Dermis microvascular lymphatic vessel endothelial cell (primary cell): ENCODE data around the gene DIP2C. TPM values are rescaled to one million over a fixed set of nuclear protein-coding genes. Genes with fewer than 3 reads are reported as not detected.
"Not testable (repeated sequence)": the region's sequence is repeated elsewhere in the genome, so short reads cannot be mapped to it uniquely, and the experiment has no call there.

Experiments used
- DNase-seq, 2 donors: peaks; one replicate each; pipeline versions ENCODE4 v3.0.0 to v3.0.0-alpha.2; 2010; ENCODE audit warnings: low read depth in 2 of 2
- total RNA-seq: library from RNA; depleted of rRNA; stranded (reverse); fragments of >200 nt; gene quantifications from 2 replicates; pipeline ENCODE4 v1.2.1, GENCODE V29; 2014

Gene DIP2C
- total RNA-seq, 1 donor from 2014 or later: 4.5 TPM

- DNase-seq: no peak
Observed at GRCh38 chr10:336247-336646, 353.2 kb downstream of the DIP2C start.

DNA sequence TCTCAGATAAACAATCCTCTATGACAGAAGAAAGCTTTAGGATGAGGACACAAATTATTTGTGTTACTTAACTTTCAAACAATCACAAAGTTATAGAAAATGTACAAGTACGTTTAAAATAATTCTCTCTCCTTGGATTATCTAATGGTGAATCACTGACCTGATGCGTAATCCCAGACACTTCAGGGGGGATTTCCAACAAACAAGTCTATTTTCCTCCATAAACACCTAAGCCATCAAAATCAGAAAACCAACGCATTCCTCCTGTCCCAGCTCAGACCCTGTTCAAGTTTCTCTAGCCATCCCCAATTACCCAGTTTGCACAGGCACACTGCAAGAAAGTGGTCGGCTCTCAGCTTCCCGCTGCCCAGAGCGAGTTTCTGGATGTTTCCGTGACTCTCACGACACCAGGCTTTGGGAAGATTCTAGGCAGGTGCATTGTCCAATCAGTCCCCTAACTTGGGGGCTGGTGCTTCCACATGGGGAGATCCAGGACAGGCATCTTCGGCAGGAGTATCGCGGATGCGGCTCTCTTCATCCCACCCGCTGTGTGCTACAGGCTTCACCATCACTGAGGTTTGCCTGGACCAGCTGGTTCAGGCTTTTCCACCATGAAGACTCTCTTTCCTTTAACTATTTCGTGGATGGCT, 354.2 kb downstream of the DIP2C start:
- no peak for DNase-seq

- no peak for DNase-seq
Observed at GRCh38 chr10:331186-331585, 358.3 kb downstream of the DIP2C start.

DNA sequence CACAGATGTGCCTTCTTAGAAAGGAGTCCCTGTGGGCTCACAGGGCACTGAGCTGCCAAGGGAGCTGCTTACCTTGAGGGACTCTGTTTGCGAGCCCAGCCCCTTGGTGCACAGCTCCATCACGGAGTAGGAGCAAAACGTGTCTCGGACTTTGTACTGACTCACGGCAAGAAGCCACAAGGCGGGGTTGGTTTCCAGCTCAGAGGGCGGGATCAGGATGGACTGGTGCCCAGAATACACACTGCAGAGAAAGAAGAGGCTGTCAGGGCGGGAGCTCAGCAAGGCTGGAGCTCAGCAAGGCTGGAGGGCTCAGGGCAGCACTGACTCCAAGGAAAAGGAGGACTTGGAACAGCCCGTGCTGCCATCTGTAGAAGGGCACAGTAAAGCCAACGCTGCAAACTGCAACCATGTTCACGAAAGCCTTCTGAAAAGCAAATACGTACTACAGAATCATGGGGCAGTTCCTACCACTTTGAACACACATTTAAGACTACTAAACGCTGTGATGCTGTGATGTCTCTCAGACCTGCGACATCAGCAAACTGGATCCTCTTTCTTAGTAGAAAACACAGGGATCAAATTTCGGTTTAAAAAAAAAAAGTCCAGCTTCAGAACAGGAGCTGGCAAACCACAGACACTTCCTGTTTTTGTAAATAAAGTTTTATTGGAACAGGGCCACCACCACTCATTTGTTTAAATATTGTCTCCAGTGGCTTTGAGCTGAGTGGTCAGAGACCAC, 359.9 kb downstream of the DIP2C start:
- peak in 1 of 2 donors; percentile 69 for DNase-seq

- DNase-seq: no peak
Observed at GRCh38 chr10:327889-328852, 361.3 kb downstream of the DIP2C start.

DNA sequence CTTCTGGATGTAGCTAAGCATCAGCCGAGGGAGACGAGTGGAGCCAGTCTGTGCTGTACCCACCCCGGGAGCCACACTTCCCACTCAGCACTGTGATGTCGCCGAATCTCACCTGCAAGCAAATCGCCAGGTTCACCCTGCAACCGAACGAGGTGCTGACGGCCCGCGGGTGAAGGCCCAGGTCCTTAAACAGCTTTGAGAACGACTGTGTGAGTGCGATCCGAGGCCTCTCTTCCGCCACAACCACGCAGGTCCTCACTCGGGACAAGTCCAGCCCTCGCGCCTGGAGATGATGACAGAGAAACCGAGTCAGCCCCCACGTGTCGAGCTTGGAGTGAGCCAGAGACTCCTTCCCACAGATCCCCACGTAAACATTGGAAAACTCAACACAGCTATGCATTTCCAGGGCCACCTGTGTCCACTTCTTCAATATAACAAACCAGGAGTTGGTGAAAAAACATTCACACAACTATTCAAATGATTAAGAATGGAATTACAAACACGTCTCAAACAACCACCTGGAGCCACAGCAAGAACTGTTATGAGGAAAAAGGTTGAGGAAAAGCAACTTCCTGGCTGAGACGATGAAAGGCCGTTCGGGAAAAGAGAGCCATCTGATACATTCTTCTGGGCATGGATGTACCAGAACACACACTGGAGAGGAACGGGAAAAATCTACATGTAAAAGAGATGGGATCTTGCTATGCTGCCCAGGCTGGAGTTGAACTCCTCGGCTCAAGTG, 362.4 kb downstream of the DIP2C start:
- DNase-seq: no peak

DNA sequence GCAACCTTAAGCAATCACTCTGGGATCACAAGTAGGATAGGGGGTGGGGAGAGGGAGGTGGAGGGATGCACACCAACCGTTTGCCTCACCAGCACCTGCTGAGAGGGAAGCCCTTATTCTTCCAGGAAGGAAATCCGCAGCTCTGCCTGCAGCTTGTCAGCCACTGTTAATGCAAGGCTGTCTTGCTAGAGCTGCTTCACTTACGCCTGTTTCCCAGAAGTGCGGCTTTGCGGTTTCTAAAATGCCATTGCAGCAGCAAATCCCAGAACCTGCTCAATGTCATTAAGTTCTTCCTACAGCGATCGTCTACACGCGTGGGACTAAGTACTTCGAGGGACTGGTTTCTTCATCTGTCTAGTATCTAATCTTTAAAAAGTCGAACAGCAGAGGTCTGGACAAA, 363.1 kb downstream of the DIP2C start:
- DNase-seq: no peak

DNA sequence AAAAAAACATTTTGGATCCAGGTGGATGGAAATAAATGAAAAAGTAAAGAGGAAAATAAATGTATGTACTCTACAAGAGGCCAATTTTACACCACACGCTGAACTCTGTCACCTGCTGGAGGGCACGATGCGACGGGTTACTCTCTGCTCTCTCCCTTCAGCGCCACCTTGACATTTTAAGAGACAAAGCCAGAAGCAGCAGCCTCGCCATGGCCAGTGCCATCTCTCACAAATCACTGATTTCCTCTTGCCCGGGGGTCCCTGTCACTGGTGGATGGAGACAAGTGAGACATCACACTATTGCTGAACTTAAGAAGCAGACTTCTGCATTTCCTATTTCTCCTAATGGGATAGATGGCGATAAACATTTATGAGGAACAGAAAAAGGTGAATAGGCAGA, 364.2 kb downstream of the DIP2C start:
- no peak for DNase-seq

GRCh38 chr10:324593-324992, 364.9 kb downstream of the DIP2C start:
- no peak for DNase-seq

GRCh38 chr10:323651-324293, 365.7 kb downstream of the DIP2C start:
- peak; percentile 87 to 94 for DNase-seq

DNA sequence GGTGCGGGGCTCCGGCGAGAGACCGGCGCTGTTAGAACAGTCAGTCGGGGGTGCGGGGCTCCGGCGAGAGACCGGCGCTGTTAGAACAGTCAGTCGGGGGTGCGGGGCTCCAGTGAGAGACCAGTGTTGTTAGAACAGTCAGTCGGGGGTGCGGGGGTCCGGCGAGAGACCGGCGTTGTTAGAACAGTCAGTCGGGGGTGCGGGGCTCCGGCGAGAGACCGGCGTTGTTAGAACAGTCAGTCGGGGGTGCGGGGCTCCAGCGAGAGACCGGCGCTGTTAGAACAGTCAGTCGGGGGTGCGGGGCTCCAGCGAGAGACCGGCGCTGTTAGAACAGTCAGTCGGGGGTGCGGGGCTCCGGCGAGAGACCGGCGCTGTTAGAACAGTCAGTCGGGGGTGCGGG, 366.4 kb downstream of the DIP2C start:
- DNase-seq: not testable (repeated sequence)

- no peak for DNase-seq
Observed at GRCh38 chr10:320771-321170, 368.7 kb downstream of the DIP2C start.

DNA sequence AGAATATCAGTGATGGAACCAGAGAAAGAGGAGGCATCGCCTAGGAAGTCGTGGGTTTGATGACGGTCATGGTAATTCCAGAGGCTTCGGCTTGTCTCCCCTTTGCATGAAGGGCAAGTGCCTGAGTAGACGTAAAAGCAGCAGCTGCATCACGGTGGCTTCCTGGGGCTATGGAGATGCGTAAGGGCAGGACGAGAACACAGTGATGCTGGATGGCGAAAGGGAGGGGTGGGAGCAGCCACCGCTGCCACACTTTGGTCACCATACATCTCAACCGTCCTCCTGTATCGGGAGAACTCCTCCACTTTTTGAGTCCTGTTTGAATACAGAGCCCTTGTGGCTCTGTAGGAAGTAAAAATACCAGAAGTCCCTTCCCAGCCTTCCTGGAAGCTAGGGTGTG, 371.5 kb downstream of the DIP2C start:
- DNase-seq: no peak

GRCh38 chr10:317271-317769, 372.1 kb downstream of the DIP2C start:
- no peak for DNase-seq

- no peak for DNase-seq
Observed at GRCh38 chr10:316390-316789, 373.1 kb downstream of the DIP2C start.

DNA sequence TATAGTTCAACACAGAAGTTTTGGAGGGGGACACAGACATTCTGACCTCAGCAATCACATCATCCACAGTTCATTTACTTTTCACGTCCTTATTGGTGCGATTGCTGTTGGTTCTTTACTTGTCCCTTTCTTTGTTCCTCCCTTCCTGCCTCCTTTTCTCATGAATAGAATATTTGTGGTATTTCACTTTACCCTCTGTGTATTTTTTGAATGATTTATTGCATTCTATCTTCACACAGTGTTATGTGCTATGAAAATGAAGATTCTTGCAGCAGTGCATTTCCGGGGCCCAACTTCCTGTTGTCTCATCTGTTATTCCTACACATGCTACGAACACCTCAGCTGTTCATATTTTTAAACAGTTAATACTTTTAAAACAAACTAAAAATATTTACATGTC, 374.6 kb downstream of the DIP2C start:
- DNase-seq: no peak

DNA sequence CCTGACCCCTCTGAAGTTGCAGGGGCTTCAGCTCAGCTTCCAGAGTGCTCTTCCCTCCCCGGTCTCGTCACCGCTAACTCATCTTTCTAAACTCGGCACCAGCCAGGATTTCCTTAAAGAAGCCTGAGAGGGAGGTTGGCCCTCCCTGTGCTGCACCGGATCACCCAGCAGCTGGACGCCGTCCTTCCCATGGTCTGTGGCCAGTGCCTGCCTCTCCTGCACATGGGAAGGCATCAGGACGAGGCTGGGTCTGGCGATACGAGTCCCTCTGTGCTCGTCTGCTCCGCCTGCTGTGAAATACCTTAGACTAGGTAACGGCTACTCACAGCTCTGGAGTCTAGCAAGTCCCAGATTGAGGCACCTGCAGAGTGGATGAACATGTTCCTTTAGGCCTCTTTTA, 375.1 kb downstream of the DIP2C start:
- DNase-seq: no peak

DNA sequence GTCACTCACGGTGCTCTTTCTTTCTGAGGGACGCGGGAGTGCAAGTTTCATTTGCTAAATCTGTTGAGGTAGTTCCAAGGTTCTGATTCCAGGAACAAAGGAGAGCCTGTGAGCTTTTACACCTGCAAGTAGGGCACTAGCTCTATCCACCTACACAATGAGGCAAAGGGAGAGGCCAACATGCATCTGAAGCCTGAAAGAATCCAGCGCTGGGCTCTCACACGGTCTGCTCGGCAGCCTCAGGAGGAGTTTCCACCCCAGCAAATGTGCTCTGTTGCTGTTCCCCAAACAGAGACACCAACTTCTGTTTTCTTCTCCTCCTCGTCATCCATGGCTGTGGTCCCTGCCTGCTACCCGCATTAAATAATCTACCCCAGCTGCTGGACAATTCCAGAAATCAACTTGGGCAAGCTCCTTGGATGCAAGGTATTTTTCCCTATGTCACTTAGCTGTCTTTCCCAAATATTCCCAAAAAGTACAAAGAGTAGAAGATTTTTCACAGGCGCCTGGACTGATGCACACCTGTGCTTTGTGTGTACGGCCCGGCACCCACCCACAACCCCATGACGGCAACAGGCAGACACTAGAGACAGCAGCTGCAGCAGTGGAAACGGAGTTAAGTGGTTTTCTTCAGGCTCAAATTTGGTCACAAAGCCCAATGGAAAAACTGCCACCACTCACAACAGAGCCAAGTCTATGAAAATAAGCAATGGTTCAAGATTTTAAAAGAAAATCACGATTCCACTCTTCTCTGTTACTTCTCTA, 377.4 kb downstream of the DIP2C start:
- DNase-seq: no peak

DNA sequence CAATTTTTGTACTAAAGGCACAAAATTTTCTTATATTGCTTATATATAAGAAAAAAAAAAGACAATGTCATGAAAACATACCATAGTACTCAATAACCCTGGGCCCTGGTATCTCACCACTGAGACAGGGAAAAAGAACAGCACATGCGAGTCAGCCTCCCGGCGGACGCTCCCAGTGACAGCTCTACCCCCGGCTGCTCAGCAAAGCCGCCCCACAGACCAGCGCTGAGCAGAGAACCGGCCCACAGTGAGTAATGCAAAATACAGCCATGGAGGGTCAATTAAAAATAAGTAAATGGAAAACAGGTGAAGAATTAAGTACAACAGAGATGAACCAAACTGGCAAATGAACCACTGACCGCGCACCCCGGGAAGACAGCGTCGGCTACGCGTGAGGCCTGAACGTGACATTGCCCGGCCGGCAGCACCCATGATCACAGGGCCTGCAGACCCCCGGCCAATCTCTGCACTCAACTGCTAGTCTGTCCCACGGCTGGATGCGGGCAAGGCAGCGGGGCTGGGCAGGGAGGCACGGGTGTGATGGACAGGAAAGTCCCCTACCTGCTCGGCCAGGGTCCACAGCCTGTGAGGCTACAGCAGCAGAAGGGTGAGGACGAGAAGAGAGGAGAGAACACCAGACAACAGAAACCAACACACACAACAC, 378.4 kb downstream of the DIP2C start:
- DNase-seq: no peak
